Stimulated activated naive CD4-positive, alpha-beta T cell treated with Interleukin-2 at 50 U/mL for 16 hours (primary cell): Measurements from ENCODE around the gene INPP5J.
"Not testable (repeated sequence)": the region's sequence is repeated elsewhere in the genome, so short reads cannot be mapped to it uniquely, and the experiment has no call there.

ENCODE experiments used
- DNase-seq: peaks from one replicate; lab custom pipeline; 2025; lab: John Stamatoyannopoulos, UW

The INPP5J gene

GRCh38 chr22:31122532-31123291 is at the start of gene INPP5J:
Gene INPP5J, plus strand, starts transcription at chr22:31122966. Its CDS starts 49 bp downstream, at chr22:31123015.
- DNase-seq = no peak

GRCh38 chr22:31073125-31073524 is 49.6 kb upstream of the INPP5J start:
- not testable (repeated sequence) for DNase-seq

- DNase-seq = not testable (repeated sequence)
These were observed 49.1 kb upstream of the INPP5J start for GRCh38 chr22:31073545-31074145.

GRCh38 chr22:31075961-31076360 is 46.8 kb upstream of the INPP5J start:
- DNase-seq = no peak

GRCh38 chr22:31077681-31078080 is 45.1 kb upstream of the INPP5J start:
- DNase-seq = no peak

- DNase-seq = not testable (repeated sequence)
These were observed 44.4 kb upstream of the INPP5J start for GRCh38 chr22:31078389-31078788.

- no peak for DNase-seq
These were observed 43.6 kb upstream of the INPP5J start for GRCh38 chr22:31079095-31079642.

GRCh38 chr22:31080164-31080847 is 42.5 kb upstream of the INPP5J start:
- no peak for DNase-seq

GRCh38 chr22:31080848-31081649 is 41.7 kb upstream of the INPP5J start, which contains the start of gene SMTN:
Gene SMTN, plus strand, starts transcription at chr22:31081318. Its CDS starts 1,941 bp downstream, at chr22:31083259.
- DNase-seq = peak; percentile 81

- DNase-seq = no peak
These were observed 40.7 kb upstream of the INPP5J start for GRCh38 chr22:31081963-31082605.

- peak; percentile 22 for DNase-seq
These were observed 40.0 kb upstream of the INPP5J start for GRCh38 chr22:31082606-31083376.

GRCh38 chr22:31083377-31083768 is 39.4 kb upstream of the INPP5J start:
- DNase-seq = no peak

- DNase-seq = no peak
These were observed 38.6 kb upstream of the INPP5J start for GRCh38 chr22:31083923-31084810.

GRCh38 chr22:31084811-31085492 is 37.8 kb upstream of the INPP5J start:
- peak; percentile 84 for DNase-seq

- DNase-seq = no peak
These were observed 37.3 kb upstream of the INPP5J start for GRCh38 chr22:31085493-31085824.

- DNase-seq = no peak
These were observed 36.8 kb upstream of the INPP5J start for GRCh38 chr22:31085928-31086327.

GRCh38 chr22:31086703-31087330 is 35.9 kb upstream of the INPP5J start:
- DNase-seq = no peak

GRCh38 chr22:31087744-31088215 is 35.0 kb upstream of the INPP5J start:
- no peak for DNase-seq
